NCI-H2196 (cell line): ENCODE results near the gene SPRTN.
"Not testable (repeated sequence)": the region's sequence is repeated elsewhere in the genome, so short reads cannot be mapped to it uniquely, and the experiment has no call there.

Experiments used
- DNase-seq: peaks from one replicate; lab custom pipeline; 2025; ENCODE audit not compliant: unreplicated experiment; lab: John Stamatoyannopoulos, UW

SPRTN gene

GRCh38 chr1:231335663-231336602 is 2.2 kb upstream of the SPRTN start:
- DNase-seq: no peak

GRCh38 chr1:231337043-231337471 is 1.0 kb upstream of the SPRTN start:
- DNase-seq: no peak

DNA sequence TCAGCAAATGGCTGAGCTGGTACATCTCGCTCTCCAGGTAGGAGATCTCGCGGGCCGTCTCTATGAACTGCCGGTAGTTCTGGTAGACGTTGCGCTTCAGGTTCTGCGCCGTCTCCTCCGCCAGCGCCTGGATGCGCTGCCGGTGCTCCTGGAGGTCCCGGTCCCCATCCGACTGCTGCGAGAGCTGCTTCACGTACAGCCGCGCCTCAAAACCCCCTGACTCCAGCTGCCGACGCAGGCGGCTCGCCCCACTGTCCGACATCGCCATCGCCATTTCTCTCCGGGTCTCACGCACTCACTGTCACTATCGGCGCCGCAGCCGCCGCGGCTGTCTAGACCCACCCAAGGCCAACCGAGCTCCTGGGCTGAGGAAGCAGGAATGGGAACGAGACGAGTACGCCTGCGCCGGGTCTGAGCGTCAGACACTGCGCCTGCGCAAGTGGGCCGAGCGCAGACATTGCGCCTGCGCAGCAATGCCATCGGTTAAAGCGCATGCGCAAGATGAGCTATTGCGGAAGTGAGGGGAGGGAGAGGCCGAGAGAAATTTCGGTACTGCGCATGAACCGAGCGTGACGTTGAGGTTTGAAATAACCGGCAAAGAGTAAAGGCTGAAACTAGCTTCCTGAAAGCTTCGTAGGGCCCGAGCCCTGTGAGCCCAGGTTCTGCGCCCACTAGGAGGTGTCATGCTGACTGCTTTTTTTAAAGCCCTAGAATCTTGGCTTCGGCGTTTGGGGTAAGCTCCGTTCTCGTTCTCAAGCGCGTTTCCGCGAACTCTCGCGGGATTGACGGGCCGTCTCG is 422 bp upstream of the SPRTN start, which contains the start of gene EXOC8:
EXOC8 (minus strand) TSS at position 381 of the 798 bp plus-strand sequence; CDS start at position 274, 107 bp downstream.
- DNase-seq: peak; percentile 98

GRCh38 chr1:231340328-231341013 is 2.4 kb downstream of the SPRTN start:
- no peak for DNase-seq

GRCh38 chr1:231347961-231348360 is 9.9 kb downstream of the SPRTN start:
- DNase-seq: no peak

- no peak for DNase-seq
Measured at GRCh38 chr1:231348442-231348841, 10.3 kb downstream of the SPRTN start.

GRCh38 chr1:231348856-231349255 is 10.8 kb downstream of the SPRTN start:
- not testable (repeated sequence) for DNase-seq

DNA sequence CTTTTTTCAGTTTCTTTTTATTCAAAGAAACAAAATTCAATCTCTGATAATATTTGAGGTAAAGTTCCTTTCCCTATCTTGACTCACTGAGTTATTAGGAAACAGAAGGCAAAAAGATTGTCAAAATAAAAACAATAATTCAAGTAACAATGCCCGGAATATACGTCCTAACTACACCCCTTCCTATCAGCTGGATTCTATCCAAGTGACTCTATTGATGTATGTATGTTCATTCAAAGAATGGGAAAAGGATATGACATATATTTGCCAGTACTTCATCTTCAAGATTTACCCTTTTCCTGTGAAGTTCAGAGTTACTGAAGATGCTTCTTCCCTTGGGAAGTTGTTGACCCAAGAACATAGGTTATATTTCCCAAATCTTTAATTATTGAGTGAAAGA is 13.7 kb downstream of the SPRTN start:
- DNase-seq: no peak

GRCh38 chr1:231353086-231353485 is 15.0 kb downstream of the SPRTN start:
- no peak for DNase-seq

- DNase-seq: no peak
Measured at GRCh38 chr1:231354330-231355020, 16.4 kb downstream of the SPRTN start.

- no peak for DNase-seq
Measured at GRCh38 chr1:231355171-231355570, 17.1 kb downstream of the SPRTN start.

DNA sequence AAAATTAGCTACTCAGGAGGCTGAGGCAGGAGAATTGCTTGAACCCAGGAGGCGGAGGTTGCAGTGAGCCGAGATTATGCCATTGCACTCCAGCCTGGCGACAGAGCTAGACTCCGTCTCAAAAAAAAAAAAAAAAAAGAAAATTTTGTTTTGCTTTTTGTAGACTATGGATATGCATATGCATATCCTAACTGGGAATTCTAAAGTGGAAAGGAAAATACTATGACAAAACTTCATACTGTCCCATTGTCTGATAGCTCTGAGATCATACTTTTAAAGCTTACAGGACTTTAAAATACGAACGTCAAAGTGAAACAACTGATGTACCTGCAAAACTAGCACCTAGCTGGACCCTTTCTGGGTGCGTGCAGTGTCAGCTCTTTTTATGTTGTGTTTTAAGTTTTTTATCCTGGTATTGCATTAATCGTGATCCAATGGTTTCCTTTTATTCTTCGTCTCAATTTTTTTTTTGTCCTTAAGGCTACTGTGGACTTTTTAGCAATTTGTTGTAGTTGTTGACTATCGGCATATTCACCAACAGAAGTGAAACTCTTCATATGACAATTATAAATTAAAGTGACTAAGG is 19.2 kb downstream of the SPRTN start:
- DNase-seq: no peak

GRCh38 chr1:231357831-231358354 is 19.8 kb downstream of the SPRTN start:
- peak; percentile 57 for DNase-seq

GRCh38 chr1:231359113-231359512 is 21.0 kb downstream of the SPRTN start:
- DNase-seq: no peak

GRCh38 chr1:231362325-231362724 is 24.2 kb downstream of the SPRTN start:
- DNase-seq: no peak

- DNase-seq: no peak
Measured at GRCh38 chr1:231363624-231364023, 25.5 kb downstream of the SPRTN start.

GRCh38 chr1:231364192-231364591 is 26.1 kb downstream of the SPRTN start:
- DNase-seq: no peak

DNA sequence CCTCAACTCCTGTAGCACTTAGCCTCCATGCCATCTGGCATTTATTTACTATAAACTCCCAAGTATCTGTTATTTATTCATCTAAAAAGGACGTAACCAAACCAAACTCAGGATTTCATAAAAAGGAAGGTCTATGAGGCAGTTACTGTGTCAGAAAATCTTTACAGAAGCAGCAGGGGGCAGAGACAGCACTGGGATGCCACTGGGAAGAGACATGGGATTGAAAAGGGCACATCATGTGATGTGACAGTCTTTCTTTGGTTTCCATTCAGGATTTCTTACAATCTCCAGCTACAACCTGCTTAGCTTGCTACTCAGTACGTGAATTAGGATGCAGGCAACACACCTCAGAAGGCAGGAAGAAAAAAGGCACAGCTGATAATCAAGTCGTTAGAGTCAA is 31.2 kb downstream of the SPRTN start:
- DNase-seq: no peak

DNA sequence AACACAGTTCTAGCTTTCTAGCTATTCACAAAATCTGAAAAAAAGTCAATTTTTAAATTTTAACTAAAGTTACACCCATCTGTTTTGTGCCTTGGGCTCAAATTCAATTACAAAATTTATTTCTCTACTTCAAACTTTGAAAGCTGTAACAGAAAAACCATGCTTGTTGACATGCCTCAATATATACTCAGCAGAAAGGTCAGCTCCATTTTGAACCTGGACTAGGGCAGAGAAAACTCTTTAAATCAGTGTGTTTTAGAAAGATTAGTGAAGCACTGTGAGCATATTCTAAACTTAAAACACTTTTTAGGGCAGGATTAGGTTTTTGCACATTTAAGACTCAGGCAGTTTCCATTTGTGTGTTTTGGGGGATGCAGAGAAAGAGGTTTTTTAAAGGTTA is 34.4 kb downstream of the SPRTN start:
- no peak for DNase-seq

GRCh38 chr1:231374394-231374793 is 36.3 kb downstream of the SPRTN start:
- no peak for DNase-seq
